ENCODE data around the gene CMTM6.
"Not testable (repeated sequence)": the region's sequence is repeated elsewhere in the genome, so short reads cannot be mapped to it uniquely, and the experiment has no call there.

The CMTM6 gene

GRCh38 chr3:32499585-32499984 is 3.1 kb downstream of the CMTM6 start:
- no peak for DNase-seq (ENCODE audit: low spot score)

- DNase-seq (ENCODE audit: low spot score): no peak
Observed at GRCh38 chr3:32498992-32499391, 3.7 kb downstream of the CMTM6 start.

- no peak for DNase-seq (ENCODE audit: low spot score)
Observed at GRCh38 chr3:32498252-32498651, 4.4 kb downstream of the CMTM6 start.

GRCh38 chr3:32495609-32496008 is 7.0 kb downstream of the CMTM6 start:
- no peak for DNase-seq (ENCODE audit: low spot score)

- DNase-seq (ENCODE audit: low spot score): no peak
Observed at GRCh38 chr3:32495085-32495484, 7.6 kb downstream of the CMTM6 start.

- DNase-seq (ENCODE audit: low spot score): no peak
Observed at GRCh38 chr3:32493437-32494414, 8.9 kb downstream of the CMTM6 start.

GRCh38 chr3:32492684-32493436 is 9.8 kb downstream of the CMTM6 start:
- DNase-seq (ENCODE audit: low spot score): no peak

- DNase-seq (ENCODE audit: low spot score): no peak
Observed at GRCh38 chr3:32488474-32489008, 14.1 kb downstream of the CMTM6 start.

- no peak for DNase-seq (ENCODE audit: low spot score)
Observed at GRCh38 chr3:32487781-32488473, 14.7 kb downstream of the CMTM6 start.

GRCh38 chr3:32484436-32484835 is 18.2 kb downstream of the CMTM6 start:
- DNase-seq (ENCODE audit: low spot score): no peak

GRCh38 chr3:32483772-32484171 is 18.9 kb downstream of the CMTM6 start:
- DNase-seq (ENCODE audit: low spot score): no peak

GRCh38 chr3:32482693-32483092 is 20.0 kb downstream of the CMTM6 start:
- DNase-seq (ENCODE audit: low spot score): no peak

- DNase-seq (ENCODE audit: low spot score): no peak
Observed at GRCh38 chr3:32481791-32482631, 20.6 kb downstream of the CMTM6 start.

- DNase-seq (ENCODE audit: low spot score): no peak
Observed at GRCh38 chr3:32480604-32481003, 22.0 kb downstream of the CMTM6 start.

- DNase-seq (ENCODE audit: low spot score): no peak
Observed at GRCh38 chr3:32474201-32474600, 28.5 kb downstream of the CMTM6 start.

- not testable (repeated sequence) for DNase-seq (ENCODE audit: low spot score)
Observed at GRCh38 chr3:32472151-32472550, 30.5 kb downstream of the CMTM6 start.

- DNase-seq (ENCODE audit: low spot score): no peak
Observed at GRCh38 chr3:32471246-32471645, 31.4 kb downstream of the CMTM6 start.

- DNase-seq (ENCODE audit: low spot score): no peak
Observed at GRCh38 chr3:32470362-32470761, 32.3 kb downstream of the CMTM6 start.

GRCh38 chr3:32469151-32469874 is 33.3 kb downstream of the CMTM6 start:
- no peak for DNase-seq (ENCODE audit: low spot score)

GRCh38 chr3:32467333-32468070 is 35.1 kb downstream of the CMTM6 start:
- peak; percentile 52 for DNase-seq (ENCODE audit: low spot score)
